Measurements from ENCODE around the gene MED26.
"Not testable (repeated sequence)": the region's sequence is repeated elsewhere in the genome, so short reads cannot be mapped to it uniquely, and the experiment has no call there.

The MED26 gene, protein sequence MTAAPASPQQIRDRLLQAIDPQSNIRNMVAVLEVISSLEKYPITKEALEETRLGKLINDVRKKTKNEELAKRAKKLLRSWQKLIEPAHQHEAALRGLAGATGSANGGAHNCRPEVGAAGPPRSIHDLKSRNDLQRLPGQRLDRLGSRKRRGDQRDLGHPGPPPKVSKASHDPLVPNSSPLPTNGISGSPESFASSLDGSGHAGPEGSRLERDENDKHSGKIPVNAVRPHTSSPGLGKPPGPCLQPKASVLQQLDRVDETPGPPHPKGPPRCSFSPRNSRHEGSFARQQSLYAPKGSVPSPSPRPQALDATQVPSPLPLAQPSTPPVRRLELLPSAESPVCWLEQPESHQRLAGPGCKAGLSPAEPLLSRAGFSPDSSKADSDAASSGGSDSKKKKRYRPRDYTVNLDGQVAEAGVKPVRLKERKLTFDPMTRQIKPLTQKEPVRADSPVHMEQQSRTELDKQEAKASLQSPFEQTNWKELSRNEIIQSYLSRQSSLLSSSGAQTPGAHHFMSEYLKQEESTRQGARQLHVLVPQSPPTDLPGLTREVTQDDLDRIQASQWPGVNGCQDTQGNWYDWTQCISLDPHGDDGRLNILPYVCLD

DNA sequence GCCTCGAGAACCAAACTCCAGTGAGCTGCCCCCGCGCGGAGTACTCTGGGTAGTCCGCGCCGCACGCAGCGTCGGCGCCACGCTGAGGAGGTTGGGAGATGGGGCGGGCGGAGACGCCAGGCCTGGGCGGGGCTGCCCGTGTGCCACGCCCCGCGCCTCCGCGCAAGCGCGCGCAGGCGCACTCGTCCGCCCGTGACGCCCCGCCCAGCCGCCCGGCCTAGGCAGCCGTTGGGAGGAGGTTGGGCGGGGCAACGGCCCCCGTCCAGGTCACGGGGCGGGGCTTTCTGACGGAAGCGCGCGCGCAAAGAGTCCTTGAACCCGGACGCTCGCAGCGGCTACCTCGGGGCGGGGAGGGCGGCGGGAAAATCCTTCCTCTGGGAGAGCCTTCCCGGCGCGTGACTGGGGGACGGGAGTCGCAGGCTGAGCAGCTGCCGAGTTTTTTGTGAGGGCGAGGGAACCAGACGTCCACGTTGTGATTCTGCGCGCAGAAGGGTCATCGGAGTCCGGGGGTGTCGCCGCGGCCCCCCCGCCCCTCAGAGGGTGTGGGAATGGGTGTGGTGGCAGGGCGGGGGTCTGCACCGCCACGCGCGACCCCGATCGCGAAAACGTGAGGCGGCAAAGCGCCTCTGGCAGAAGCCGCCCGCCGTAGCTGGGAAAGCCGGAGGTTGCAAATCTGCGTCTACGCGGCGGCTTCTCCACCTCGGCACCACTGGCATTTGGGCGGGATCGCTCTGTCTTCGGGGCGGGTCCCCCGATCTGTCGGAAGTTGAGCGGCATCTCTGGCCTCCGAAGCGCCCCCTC is at the start of gene MED26:
Gene MED26 (minus strand): TSS at position 22 of the 801 bp plus-strand sequence. CDS start 261 bp downstream, outside the sequence.
- peak; percentile 91 for DNase-seq (ENCODE audit: low read depth)

DNA sequence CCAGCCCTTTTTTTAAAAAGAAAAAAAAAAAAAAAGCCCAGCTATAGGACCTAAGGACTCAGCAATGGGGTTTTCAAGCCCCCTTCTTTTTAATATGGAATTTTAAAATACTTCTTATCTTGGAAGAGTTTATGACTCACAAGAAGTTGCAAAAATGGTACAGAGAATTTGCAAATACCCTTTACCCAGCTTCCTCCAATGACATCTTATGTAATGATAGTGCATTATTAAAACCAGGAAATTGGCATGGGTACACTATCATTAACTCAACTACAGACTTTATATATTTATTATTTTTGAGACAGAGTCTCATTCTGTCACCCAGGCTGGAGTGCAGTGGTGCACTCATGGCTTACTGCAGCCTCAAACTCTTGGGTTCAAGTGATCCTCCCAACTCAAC is 49.1 kb upstream of the MED26 start:
- DNase-seq (ENCODE audit: low read depth), result no peak

DNA sequence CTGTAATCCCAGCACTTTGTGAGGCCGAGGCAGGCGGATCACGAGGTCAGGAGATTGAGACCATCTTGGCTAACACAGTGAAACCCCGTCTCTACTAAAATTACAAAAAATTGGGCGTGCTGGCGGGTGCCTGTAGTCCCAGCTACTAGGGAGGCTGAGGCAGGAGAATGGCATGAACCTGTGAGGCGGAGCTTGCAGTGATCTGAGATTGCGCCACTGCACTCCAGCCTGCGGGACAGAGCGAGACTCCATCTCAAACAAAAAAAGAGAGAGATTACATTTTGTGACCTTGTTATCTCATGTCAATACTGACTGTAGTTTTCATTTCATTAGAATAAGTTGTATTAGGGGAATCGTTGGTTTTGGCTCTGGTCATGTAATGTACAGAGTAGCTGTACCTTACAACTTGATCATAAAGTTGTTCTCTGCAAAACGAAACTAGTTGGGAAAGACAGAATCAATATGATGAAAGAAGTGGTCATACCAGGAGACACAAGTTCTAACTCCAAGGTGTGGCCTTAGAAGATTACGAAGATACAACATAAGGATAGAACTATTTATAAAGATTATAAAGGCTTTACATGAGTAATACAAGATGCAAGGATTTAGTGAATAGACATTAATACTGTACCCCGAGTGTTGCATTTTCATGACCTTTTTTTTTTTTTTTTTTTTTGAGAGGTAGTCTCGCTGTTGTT is 48.2 kb upstream of the MED26 start:
- no peak for DNase-seq (ENCODE audit: low read depth)

DNA sequence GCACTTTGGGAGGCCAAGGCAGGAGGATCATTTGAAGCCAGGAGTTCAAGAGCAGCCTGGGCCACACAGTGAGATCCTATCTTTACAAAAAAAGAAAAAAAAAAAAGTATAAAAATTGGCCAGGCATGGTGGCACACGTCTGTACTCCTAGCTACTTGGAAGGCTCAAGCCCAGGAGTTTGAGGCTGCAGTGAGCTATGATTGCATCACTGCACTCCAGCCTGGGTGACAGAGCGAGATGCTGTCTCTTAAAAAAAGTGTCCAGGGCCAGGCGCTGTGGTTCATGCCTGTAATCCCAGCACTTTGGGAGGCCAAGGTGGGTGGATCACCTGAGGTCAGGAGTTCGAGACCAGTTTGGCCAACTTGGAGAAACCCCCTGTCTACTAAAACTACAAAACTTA is 45.8 kb upstream of the MED26 start:
- DNase-seq (ENCODE audit: low read depth), result not testable (repeated sequence)

DNA sequence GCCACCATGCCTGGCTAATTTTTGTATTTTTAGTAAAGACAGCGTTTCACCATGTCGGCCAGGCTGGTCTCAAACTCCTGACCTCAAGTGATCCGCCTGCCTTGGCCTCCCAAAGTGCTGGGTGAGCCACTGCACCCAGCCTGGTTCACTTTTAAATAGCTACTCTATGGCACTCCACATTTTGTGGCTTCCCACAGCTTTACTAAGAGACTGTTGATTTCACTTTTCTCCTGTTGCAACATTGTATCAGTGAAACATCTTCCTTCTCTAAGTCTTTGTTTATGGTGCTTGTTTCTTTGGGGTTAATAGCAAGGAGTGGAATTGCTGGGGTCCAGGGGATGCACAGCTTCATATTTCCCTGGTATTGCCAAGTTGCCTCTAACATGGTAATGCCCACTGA is 45.2 kb upstream of the MED26 start:
- DNase-seq (ENCODE audit: low read depth), result no peak

DNA sequence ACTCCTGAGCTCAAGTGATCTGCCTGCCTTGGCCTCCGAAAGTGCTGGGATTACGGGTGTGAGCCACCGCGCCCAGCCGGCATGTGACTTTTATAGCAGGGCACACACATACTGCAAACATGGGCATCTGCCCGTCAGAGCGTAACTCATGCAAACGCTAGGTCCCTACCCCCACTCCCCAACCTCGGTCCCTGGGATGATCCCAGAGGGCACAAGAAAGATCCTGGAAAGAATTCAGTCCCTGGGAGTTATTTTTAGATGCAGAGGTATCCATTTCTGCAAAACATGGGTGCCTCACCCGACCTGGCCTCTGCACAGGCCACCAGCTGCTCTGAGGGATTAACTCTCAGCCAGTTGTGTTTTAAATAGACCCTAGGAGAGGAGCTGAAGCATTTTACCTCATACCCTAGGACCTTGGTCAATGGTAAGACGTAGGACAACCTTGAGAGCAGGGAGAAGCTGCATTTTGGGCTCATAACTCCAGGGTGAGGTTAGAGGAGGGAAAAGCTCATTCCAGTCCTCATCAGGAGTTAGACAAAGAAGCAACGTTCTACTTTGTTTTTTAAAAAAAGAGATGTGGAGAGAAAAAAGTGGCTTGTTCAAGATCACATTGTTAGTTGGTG is 43.8 kb upstream of the MED26 start:
- DNase-seq (ENCODE audit: low read depth), result no peak

DNA sequence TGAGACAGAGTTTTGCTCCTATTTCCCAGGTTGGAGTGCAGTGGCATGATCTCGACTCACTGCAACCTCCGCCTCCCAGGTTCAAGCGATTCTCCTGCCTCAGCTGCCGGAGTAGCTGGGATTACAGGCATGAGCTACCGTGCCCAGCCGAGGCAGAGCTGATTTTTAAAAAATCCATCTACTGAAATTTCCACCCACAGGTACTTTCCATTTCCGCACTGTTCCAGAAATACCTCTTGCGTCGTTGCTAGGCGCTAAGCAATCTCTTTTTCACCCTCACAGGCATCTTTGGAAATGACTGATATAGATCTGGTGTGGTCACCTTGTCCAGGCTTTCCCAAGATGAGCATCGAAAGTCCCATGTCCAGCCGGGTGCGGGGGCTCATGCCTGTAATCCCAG is 42.3 kb upstream of the MED26 start:
- DNase-seq (ENCODE audit: low read depth), result no peak

DNA sequence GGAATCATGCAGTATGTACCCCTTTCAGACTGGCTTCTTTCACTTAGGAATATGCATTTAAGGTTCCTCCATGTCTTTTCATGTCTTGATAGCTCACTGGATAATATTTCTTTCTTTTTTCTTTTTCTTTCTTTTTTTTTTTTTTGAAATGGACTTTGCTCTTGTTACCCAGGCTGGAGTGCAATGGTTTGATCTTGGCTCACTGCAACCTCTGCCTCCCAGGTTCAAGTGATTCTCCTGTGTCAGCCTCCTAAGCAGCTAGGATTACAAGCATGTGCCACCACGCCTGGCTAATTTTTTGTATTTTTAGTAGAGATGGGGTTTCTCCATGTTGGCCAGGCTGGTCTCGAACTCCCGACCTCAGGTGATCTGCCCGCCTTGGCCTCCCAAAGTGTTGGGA is 40.7 kb upstream of the MED26 start:
- DNase-seq (ENCODE audit: low read depth), result not testable (repeated sequence)

DNA sequence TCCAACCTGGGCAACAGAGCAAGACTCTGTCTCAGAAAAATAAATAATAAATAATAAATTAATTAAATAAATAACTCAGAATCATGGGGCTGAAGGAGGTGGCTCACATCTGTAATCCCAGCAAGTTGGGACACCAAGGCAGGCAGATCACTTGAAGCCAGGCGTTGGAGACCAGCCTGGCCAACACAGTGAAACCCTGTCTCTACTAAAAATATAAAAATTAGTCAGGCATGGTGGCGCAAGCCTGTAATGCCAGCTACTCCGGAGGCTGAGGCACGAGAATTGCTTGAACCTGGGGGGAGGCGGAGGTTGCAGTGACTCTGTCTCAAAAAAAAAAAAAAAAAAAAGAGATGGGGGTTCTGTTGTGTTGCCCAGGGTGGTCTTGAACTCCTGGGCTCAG is 40.2 kb upstream of the MED26 start:
- DNase-seq (ENCODE audit: low read depth), result no peak

DNA sequence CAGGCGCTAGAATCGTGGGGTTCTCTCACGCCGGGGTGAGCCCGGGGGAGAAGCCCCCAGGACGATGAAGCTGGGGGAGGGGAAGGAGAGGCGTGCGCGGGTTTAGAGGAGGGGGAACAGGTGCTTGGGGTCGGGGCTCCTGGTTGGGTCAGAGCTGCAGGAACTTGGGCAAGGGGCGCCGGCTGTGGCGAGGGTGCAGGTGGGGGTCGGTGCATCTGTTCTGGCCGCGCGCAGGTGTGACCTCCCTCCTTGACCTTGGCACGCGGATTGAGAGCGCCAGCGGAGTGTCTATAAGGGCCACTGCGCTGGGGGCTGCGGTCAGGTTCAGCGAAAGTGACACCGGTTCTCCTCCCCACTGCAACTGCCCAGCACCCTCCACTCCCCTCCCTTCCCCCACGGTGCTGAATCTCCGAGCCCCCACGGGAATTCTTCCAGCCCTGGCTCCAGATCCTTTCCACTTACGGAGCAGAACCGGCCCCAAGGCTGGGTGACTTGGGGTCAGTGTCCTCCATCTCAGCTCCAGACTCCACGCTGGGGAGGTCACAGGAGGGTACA is 33.6 kb upstream of the MED26 start:
- DNase-seq (ENCODE audit: low read depth), result no peak

DNA sequence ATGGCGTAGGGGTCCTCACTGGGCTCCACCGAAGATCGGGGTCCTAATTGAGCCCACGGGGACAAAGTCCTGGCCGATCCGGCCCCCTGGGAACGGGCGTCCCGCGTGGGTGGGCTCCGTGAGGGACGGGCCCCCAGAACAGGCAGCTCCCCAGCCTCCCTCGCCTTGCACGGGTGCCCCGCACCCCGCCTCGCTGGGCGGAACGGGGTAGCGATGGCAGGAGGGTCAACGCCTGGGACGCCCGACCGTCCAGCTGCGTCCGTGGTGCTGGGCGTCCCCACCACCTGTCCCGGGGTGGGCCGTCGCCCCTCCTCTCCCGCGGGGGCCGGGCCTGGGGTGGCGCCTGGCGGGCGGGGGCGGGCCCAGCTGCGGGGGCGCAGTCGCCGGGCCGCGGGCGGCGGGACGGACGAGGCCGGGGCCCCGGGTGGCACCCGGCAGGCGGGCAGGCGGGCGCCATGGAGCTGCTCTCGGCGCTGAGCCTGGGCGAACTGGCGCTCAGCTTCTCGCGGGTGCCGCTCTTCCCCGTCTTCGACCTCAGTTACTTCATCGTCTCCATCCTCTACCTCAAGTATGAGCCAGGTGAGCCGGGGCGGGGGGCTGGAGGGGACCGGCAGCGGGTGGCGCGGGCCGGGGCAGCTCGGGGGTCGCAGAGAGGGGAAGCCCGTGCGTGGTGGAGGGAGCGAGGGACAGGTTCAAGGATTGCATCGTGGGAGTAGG is 32.9 kb upstream of the MED26 start, which contains the start of gene TMEM38A:
Gene TMEM38A (plus strand): TSS at position 377 of the 717 bp plus-strand sequence. CDS start 79 bp downstream, at position 456.
- DNase-seq (ENCODE audit: low read depth), result peak; percentile 26

DNA sequence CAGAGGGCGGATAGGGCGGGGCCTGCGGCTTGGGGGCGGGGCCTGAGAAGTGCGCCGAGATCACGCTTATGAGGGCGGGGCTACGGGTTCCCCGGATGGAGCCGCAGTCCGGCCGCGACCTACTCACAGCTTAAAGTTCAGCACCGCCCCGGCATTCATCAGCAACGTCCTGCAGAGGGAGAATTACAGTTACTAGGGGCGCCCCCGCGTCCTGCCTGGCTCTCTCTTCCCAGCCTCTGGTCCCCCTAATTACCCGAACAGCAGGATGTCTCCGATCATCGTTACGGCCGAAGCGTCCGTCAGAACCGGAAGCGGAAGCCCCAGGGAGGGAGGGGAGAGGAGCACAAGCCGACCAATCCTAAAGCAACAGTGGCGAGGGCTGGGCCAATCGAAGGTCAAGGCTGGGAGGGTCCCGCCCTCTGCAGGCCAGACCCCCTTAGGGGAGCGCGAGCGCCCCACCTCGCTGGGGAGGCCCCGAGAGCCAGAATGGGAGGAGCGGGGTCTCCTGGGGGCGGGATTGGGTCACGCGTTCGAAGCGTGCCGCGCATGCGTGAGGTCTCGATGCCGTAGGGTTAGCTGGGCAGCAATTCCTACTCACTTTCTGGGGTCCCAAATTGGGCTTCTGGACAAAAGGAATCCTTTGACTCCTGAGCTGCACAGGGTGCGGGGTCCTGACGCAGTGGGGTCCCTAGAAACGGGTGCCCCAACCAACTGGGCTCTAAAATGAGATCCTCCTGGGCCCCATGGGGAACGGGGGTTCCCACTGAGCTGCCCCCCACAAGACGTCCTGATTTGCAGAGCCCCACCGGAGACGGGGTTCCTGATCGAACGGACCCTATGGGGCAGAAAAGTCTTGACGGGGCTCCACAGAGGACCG is 32.1 kb upstream of the MED26 start, which contains the start of gene SMIM7:
Gene SMIM7 (minus strand): TSS at position 313 of the 877 bp plus-strand sequence. CDS start 34 bp downstream, at position 279.
- DNase-seq (ENCODE audit: low read depth), result peak; percentile 99

DNA sequence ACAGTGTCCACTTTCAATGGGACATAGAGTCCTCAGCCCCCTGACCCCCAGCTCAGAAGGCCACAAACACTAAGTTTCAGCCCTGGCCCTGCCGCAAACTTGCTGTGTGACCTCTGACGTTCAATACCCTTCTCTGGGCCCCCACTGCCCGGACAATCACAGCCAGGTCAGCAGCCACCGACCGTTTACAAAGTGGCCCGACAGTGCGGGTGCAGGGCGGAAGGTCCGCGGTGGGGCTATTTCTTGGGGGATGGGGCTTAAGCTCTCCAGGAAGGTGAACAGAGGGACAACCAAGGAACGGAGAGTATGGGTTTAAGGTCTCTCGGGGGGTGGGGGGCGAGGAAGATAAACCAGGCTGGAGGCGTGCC is 31.4 kb upstream of the MED26 start:
- DNase-seq (ENCODE audit: low read depth), result no peak

DNA sequence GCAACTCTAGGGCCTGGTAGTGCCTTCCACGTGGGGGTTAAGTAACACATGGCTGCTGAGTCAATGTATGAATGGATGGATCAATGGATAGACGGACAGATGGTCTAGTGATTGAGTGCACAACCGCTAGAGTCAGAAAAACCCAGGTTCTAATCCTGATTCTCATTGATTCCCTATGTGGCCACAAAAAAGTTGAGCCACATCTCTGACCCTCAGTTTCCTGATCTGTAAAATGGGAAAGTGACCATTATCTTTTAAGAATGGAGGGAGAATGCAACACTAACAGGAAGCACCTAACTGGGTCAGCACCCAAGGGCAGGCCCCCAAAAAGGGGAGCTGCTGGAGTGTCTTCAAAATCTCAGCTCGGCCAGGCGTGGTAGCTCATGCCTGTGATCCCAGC is 29.4 kb upstream of the MED26 start:
- DNase-seq (ENCODE audit: low read depth), result no peak

DNA sequence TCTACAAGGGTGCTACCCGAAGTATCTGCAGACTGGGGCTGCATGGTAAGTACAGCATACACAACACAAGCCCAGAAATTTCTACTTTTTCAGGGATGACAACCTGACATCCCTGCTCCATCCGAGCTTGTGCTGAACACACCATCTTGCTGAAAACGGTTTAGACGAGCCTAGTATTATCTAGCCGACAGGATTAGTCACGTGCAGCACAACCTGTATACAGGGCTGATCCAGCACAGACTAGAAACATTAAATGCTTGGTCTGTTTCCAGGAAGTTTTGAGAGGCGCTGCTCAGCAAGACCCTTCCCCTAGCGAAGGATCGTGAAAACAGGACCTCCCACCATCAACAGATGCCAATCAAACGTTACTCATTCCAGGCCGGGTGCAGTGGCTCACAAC is 27.7 kb upstream of the MED26 start:
- DNase-seq (ENCODE audit: low read depth), result no peak

DNA sequence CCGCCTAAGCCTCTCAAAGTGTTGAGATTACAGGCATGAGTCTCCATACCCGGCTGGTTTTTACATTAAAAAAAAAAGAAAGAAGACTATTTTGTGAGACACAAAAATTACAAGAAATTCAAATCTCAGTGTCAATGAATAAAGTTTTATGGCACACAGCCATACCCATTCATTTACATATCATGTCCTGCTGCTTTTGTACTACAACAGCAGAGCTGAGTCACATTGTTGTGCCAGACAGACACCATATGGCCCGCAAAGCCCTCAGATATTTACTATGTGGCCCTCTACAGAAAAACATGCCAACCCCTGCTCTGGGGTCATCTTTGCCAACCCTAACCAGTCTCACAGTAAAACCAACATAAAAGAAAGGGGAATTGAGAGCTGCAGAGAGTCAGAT is 26.6 kb upstream of the MED26 start:
- DNase-seq (ENCODE audit: low read depth), result no peak

DNA sequence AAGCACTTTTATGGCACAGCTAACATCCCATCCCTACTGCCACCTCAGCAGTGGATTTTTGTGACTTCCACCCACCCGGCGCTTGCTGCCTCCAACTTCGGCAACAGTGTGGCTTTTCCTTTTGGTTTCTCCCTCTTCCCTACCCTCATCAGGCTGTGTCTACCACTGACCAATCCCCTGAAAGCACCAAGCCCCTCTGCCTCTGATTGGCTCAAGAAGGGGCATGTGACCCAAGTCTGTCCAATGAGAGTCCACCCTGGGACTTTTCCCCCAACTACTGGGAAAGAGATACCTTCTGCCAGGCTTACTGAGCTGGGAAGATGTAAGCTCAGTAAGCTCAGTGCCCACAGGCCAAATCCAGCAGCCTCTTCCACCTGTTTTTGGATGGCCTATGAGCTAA is 26.1 kb upstream of the MED26 start:
- no peak for DNase-seq (ENCODE audit: low read depth)

DNA sequence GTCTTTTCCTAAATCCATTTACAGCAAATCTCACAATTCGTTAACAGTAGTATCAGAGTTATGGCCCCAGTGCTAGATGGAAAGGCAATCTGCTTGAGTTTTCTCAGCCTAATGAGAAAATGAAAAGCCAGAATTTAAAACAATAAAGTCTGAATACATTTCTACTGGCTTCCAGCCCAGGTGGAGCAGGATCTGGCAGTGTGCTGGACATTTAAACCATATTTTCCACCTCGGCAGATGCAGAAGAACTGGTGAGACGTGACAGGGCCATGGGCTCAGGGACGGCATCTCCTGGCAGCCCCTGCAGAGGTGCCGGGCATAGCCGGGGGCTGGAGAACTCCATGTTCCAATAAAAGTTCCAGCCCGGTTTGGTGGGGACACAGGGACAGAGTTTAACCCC is 24.9 kb upstream of the MED26 start:
- no peak for DNase-seq (ENCODE audit: low read depth)

DNA sequence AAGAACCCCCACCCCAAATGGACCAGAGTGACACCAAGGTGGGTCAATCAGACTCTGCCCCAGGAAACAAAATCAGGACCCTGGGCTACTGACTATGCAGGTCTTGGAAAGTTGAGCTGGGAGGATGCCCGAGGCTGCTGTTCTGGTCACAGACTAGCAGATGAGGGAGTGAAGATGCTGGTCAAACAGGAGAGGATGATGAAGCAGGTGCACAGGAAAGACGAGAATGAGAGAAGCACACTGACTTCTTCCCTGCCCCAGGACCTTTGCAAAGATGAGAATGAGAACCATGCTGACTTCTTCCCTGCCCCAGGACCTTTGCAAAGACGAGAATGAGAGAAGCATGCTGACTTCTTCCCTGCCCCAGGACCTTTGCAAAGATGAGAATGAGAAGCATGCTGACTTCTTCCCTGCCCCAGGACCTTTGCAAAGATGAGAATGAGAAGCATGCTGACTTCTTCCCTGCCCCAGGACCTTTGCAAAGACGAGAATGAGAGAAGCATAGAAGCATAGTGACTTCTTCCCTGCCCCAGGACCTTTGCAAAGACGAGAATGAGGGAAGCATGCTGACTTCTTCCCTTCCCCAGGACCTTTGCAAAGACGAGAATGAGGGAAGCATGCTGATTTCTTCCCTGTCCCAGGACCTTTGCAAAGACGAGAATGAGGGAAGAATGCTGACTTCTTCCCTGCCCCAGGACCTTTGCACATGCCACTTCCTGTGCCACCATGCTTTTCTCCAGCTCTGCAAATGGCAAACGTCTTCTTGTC is 23.6 kb upstream of the MED26 start:
- not testable (repeated sequence) for DNase-seq (ENCODE audit: low read depth)
